ENCODE results near the gene ZBTB25. TPM values are rescaled to one million over a fixed set of nuclear protein-coding genes. Genes with fewer than 3 reads are reported as not detected.

The ZBTB25 gene
- polyA plus RNA-seq, 1 donor, result 8.8 TPM

DNA sequence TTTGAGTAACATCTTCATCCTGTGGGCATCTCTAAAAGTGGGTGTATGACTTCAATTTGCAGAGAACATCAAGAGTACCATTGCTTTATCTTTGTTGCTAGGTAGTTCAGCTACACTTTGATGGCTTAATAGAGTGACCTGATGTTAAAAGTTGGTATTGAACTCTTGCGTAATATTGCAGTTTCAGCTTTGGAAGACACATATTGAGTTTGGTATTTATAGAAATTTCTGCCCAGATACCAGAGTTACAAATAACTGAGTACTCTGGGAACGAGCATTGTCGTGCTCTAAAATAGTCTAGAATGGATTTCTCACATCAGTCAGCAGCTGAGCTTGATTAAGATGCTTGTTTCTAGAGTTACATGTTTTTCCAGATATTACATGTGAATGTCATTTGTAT, 63.1 kb downstream of the ZBTB25 start:
- no peak for DNase-seq (ENCODE audit: low read depth)

DNA sequence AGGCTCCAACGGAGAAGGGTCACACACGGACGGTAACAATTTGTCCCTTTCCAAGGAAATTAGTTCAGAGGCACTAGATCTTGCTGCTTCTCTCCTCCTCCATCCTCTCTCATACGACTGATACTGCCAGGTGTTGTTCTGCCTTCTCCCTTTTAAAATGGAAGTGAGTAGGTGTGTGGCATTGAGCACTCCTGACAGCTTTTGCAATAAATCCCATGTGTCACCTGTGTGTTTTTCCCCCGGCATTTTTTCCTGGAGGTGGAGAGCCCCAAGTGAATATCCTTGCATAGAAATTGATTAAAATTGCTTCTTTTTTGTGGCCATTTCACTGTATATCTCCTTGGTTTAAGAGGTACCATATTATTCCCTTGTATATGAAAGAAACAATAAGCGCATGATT, 64.5 kb downstream of the ZBTB25 start:
- DNase-seq (ENCODE audit: low read depth), result no peak

DNA sequence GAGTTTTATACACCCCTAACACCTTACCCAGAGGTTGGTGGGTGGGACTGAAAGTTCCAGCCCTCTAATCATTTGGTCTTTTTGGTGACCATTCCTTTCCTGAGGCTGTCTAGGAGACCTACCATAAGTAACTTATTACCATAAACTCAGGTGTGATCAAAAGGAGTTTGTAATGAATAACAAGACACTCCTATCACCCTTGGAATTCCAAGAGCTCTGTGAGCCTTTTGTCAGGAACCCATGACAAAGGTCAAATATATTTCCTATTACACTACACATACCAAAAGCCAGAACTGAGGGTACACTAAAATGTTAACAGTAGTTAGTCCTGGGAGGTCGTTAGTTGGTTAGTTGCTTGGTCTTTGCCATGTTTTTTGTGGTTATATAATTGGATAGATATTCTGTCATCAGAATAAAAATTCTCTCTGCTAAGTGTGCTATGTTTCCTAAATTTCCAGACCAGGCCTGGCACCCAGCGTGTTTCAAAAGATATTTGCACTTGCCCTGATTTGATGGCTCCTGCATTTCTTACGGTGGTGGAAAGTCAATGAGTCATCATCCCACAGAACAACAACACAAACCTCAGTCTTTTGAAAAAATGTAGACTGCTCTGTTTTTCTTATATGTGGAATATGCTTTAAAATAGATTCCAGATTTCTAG, 65.3 kb downstream of the ZBTB25 start:
- DNase-seq (ENCODE audit: low read depth), result no peak

DNA sequence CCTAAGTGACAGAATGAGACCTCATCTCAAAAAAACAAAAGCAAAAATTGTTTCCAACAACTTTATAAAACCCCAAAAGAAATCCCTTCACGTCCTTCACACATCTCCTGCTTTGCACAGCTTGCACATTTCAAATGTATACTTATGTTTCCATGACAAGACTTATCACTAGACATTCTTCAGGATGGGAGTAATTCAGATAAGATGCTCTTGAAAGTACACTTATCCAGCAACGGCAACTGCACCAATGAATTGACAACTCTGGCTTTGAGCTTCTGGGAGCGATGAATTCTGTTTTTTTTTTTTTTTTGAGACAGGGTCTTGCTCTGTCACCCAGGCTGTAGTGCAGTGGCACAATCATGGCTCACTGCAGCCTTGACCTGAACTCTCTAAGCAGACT, 69.1 kb downstream of the ZBTB25 start:
- DNase-seq (ENCODE audit: low read depth), result no peak

DNA sequence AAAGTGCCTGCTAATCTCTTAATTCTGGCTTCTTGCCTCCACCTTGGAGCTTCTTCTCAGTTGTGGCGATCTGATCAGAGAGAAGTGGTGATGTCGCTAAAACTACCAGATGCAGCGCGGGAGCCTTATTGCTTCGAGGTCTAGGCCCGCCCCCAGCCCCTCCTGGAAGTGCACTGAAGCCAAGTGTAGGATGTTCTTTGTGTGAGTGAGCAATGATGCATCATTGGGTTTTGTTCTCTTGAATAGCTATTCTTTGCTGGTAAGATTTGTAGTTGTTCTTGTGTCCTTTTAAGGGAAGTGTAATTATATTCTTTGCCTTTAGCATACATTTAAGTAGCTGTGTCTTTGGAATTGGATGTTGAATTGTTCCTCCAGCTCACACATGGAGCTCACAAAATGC, 79.7 kb downstream of the ZBTB25 start:
- no peak for DNase-seq (ENCODE audit: low read depth)

DNA sequence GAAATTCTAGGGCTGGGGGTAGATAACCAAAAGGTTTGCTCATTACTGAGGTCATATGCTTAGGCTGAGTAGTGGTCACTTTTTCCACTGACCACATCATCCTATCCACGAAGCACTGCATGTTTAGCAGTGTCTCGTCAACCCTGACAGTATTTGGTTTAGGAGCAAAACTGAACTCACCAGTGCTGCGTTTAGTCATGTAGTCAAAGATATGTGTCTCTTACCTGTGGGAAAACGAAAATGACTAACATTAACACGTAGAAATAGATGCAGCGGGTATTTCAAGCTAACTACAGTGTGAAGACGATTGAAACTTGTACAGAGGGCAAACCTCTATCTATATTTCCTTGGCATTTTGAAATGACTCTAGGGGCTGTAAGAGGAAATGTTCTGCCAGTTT, 80.9 kb downstream of the ZBTB25 start:
- DNase-seq (ENCODE audit: low read depth), result no peak

DNA sequence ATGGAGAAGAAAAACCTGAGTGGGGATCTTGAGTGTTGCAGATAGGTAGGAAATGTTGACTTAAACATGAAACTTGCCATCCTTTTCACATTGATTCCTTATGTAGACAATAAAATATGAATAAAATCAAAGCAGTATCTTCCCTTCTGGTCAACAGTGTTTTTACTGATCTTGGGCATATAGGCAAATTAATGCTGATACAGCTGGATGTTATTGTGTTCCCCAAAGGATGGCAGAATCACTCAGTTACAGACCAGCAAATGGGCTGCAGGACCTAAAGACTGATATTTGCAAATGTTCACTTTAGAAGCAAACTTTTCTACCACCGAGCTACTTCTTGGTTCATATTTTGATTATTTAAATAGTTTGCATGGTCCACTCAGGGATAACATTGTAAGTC, 81.6 kb downstream of the ZBTB25 start:
- DNase-seq (ENCODE audit: low read depth), result no peak

DNA sequence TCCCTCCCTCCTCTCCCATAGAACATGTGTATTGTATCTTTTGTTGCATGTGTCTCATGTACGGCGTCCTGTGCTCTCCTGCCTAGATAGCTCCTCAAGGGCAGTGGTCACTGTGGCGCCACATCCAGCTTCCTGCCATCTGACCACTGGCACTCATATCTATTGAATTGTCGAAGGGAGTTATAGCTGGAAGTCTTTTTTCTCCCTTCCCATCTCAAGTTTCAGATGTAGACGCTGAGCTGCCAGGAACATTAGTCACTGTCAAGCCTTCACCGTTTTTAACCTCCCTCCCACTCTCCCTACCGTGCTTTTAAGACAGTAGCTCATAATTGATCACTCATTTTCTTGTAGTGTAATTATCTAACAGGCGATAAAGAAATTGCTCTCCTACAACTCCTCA, 82.5 kb downstream of the ZBTB25 start:
- DNase-seq (ENCODE audit: low read depth), result no peak

DNA sequence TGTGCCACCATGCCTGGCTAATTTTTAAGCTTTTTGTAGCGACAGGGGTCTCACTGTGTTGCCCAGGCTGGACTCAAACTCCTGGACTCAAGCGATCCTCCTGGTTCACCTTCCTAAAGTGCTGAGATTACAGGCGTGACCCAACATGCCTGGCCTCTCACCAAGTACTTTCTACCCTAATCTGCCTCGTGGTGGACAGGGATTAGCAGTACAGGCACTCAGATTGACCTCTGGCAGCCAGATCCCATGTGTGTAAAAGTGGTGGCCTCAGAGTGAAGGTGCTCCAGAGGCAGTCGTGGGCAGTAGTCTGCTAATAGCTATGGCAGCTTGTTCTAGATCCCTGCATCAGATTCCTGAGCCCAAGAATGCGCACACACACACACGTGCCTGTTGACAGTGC, 84.6 kb downstream of the ZBTB25 start:
- no peak for DNase-seq (ENCODE audit: low read depth)

DNA sequence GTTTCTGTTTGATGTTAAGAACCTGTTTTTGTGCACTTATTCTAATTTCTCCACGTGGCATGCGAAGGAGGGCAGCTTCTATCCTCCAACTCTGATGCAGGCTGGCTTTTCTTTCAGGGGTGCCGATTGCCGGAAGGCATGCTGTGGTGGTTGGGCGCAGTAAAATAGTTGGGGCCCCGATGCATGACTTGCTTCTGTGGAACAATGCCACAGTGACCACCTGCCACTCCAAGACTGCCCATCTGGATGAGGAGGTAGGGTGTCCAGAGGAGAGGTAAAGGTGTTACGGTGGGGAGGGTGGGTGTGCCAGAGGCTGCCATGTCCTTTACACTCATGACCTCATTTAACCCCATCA, 85.9 kb downstream of the ZBTB25 start:
- DNase-seq (ENCODE audit: low read depth), result no peak

DNA sequence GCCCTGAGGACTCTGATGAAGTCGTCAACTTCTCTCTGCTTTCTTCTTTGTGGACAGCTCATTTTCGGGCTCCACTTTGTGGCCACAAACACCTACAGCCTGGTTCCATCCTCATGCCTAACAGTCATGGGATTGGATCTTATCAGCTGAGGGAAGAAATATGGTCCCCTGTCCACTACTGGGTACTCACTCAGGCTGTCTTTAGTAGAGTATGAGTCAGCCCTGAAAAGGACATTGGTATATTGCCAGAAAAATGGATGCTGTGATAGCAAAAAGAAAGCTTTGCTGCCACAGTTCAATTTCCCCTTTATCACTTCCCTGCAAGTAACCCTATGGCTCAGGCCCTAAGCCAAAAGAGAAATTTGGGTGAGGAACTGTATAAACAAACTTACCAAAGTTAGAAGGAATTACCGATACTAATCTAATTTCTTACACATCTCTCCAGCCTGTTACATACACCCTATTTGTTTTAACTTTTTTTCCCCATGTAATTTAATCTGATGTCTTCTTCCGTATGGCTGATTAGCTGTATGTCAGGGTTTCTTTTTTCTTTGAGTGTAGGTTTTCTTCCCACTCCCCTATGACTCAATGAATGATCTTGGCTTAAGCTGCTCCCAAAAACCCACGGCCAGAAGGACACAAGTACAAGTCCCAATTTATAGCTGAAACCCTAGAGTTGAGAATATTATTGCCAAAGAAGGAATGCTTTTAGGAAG, 86.4 kb downstream of the ZBTB25 start:
- no peak for DNase-seq (ENCODE audit: low read depth)

DNA sequence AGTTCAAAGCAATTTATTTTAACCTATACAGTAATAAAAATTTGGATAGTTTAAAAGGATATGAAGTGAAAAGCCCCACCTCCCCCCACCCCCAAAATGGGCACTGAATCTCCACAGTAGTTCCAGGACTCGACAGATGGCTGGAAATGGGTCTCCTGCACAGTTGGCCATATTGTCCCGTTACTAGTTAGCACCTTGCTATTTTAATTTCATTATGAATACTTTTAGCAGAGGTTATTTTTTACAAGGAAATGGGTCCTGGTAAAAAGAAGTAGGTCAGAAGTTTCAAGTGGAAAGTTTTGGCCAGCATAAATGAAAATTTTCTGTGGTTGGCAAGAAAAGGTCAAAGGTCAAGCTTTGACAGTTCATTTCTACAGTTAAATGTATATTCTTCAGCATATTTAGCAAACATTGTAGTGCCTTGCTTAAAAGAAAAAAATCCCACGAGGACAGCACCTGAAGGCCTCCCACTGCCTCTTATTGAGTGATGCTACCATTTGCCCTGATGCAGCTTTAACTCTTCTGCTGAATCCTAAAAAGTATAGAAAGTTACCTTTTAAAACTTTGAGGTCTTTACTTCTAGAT, 87.2 kb downstream of the ZBTB25 start:
- no peak for DNase-seq (ENCODE audit: low read depth)

DNA sequence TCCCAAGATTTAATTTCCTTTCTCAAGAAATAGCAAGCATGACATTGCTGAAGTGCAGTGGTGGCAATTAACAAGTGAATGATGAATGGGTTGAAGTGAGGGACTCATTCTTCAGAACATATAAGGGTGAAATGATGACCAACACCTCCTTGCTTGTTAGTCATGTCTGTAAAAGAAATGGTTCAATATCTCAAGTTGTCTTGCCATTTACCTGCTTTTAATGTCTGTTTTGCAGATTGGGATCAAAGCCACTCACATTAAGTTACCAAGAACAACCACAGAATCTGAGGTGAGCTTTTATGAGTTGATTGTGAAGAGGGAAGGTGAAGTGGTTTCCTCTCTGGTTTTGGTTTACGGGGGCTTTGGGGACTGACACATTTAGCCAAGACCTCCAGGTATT, 91.4 kb downstream of the ZBTB25 start:
- DNase-seq (ENCODE audit: low read depth), result no peak

DNA sequence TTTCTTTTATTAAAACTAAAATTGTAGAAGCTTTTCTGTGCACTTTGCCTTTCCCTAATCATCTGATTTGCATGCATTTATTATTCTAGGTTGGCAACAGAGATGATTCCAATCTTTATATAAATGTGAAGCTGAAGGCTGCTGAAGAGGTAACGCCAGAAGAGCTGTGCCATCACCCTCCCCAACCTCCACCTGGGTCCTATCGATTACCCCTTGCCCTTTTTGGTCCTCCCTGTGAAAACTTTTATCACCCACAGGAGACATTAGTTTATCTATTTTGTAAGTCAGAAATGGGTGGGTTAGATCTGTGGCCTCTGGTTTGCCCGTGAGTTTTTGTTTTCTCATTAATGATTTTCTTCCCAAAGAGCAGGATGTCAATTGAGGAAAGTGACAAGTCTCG, 92.6 kb downstream of the ZBTB25 start:
- no peak for DNase-seq (ENCODE audit: low read depth)

DNA sequence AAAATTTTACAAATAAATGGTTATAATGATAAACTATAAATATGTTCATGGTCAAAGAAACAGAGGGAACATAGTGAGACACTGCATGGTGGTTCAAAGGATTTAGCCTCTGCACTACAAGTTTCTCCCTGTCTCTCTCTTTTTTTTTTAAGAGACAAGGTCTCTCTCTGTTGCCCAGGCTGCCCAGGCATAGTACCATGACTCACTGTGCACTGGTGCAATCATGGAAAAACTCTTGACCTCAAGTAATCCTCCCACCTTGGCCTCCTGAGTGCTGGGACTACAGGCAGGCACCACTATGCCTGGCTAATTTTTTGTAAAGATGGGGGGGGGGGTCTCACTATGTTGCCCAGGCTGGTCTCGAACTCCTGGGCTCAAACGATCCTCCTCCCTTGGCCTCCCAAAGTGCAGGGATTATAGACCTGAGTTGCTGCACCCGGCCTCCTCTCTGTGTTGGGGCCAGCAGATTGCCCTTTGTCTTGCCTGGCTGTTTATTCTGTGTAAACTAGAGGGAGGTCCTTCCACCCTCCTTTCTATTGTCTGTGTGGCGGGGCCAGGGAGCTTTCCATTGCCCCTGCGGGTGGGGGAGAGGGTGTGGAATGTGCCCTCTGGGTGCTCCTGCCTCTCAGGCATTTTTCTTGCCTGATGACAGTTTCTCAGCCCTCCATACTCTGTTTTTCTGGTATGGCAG, 93.4 kb downstream of the ZBTB25 start:
- DNase-seq (ENCODE audit: low read depth), result no peak

DNA sequence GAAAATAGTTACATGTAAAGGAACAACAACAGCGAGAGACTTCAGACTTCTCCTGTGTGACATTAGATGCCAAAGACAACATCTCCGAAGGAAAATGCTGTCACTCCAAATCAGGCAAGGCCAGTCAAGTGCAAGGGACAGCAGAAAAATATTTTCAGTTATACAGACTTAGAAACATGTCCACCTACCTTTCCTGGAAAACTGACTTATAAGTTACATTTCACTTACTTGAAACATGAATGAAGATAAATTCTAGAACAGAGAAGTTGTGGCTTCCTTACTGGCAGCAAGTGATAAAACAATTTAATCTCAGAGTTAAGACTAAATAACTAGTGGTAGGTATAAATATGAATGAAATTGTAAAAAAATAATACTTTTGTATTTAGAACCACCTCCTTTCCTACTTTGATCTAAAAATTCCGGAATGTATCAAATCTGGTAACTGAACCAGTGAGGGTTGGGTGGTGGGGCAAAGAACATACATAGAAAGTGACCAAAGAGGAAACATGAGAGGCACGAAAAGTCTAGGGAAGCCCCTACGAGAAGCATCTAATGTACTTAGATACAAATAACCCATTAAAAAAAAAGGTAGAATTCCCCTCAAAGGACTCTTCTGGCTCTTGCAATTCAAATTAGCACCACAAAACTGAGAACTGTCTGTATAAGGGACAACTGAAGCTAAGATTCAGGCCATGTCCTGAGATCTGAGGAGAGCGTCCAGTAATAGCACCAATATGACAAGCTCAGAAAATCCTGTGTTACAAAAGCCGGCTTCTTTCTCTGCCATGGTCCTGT, 94.3 kb downstream of the ZBTB25 start:
- no peak for DNase-seq (ENCODE audit: low read depth)

DNA sequence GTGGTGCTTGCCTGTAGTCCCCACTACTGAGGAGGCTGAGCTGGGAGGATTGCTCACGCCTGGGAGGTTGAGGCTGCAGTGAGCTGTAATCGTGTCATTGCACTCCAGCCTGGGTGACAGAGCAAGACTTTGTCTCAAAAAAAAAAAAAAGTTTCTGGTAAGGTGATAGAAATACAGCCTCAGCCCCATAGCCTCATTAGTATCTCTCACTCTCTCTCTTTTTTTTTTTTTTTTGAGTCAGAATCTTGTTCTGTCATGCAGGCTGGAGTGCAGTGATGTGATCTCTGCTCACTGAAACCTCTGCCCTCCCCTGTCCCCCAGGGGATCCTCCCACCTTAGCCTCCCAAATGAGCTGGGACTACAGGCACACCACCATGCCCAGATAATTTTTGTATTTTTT, 96.3 kb downstream of the ZBTB25 start:
- no peak for DNase-seq (ENCODE audit: low read depth)

DNA sequence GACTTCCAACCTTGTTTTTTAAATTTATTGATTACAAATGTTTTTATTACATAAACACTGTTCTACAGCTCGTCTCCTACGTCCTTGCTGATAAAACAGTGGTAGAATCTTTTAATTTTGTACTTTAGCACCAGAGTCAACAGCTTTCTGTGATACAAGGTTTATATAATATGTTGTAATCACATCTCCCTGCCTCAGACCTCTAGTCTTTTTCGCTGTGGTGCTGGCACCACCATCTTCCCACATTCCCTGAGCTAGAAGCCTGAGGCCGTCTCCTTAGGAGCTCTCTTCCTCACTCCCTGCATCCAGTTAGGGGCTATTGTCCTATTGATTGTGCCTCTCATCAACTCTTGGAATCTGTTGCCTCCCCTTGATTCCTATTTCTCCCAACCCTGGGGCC, 98.3 kb downstream of the ZBTB25 start:
- no peak for DNase-seq (ENCODE audit: low read depth)

DNA sequence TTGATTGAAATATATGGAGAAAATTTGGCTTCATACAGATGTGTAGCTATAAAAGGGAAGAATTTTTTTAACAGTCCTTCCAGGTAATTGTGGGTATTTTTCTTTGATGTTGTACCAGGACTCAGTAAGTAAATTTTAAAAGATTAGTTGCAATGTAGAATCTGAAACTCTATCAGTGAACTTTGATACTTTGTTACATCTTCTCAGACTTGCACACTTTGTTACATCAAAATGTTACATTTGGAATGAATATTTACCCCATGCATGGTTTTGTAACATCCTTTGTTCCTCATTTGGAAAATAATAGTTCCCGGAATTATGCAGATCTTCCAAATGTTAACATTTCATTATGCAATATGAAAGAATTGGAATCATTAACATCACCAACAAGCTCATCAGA, 101.7 kb downstream of the ZBTB25 start:
- no peak for DNase-seq (ENCODE audit: low read depth)

DNA sequence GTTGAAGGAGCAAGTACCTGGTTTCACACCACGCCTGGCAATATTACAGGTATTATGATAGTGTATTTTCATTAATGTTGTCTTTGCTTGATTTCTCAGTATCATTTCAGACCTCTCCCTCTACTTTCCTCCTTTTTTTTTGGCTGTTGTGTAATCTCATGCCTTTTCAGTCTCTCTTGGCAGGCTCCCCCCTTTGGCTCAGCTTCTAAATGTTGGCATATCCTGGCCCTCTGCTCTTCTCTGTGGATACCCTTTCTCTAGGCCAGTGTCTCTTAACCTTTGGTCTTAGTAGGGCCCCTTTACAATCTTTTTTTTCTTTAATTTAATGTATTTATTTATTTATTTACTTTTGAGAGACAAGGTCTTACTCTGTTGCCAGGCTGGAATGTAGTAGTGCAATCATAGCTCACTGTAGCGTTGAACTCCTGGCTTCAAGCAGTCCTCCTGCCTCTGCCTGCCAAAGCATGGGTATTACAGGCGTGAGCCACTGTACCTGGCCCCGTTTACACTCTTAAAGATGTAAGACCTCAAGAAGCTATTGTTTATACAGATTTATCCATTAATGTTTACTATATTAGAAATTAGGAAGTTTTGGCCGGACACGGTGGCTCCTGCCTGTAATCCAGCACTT, 102.7 kb downstream of the ZBTB25 start:
- no peak for DNase-seq (ENCODE audit: low read depth)
